Measurements from ENCODE around the gene FAF1.

DNA sequence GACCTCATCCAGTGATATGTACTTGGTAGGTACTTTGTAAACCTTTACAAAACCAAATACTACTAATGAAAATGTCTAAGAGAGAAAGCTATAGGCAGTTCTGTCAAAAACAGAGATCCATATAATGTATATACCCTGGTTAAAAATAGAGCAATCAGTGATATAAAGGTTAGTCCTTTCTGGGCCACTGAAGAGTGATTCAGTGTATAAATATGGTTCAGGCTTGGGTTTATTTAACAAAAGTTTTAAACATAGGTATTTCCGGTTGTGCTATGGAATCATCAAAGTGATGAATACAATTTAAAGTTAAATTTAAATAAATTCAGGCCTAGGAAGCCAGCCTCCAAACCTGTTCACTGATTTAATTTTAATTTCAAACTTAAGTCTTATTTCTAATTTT lies 428.5 kb downstream of the FAF1 start:
- TF ChIP-seq, protein P1, sequence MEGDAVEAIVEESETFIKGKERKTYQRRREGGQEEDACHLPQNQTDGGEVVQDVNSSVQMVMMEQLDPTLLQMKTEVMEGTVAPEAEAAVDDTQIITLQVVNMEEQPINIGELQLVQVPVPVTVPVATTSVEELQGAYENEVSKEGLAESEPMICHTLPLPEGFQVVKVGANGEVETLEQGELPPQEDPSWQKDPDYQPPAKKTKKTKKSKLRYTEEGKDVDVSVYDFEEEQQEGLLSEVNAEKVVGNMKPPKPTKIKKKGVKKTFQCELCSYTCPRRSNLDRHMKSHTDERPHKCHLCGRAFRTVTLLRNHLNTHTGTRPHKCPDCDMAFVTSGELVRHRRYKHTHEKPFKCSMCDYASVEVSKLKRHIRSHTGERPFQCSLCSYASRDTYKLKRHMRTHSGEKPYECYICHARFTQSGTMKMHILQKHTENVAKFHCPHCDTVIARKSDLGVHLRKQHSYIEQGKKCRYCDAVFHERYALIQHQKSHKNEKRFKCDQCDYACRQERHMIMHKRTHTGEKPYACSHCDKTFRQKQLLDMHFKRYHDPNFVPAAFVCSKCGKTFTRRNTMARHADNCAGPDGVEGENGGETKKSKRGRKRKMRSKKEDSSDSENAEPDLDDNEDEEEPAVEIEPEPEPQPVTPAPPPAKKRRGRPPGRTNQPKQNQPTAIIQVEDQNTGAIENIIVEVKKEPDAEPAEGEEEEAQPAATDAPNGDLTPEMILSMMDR (IDR thresholded peaks at IDR 0.05; ENCODE audit: extremely low read depth in 1 of 2, insufficient read depth in 1 of 2, low read depth in 1 of 2, low read length in 2 of 2): no peak
- TF ChIP-seq JUN (IDR thresholded peaks at IDR 0.05; ENCODE audit: borderline replicate concordance, insufficient read depth, insufficient read length, low read depth) (no peak), FOS (IDR thresholded peaks at IDR 0.05; ENCODE audit: borderline replicate concordance, insufficient read depth, low read length) (no peak), POLR2A (IDR thresholded peaks at IDR 0.05; ENCODE audit: low read depth, low read length) (no peak), EZH2 (IDR thresholded peaks at IDR 0.05; ENCODE audit: borderline replicate concordance, low read depth, low read length, severe bottlenecking) (no peak), MAX (IDR thresholded peaks at IDR 0.05; ENCODE audit: insufficient read depth, insufficient read length) (no peak), POLR2AphosphoS5 (IDR thresholded peaks at IDR 0.05; ENCODE audit: insufficient read depth, low read depth, low read length) (no peak), MYC (IDR thresholded peaks at IDR 0.05; ENCODE audit: low read depth, low read length) (no peak)
